Esophagus muscularis mucosa (tissue), 3 donors: ENCODE data around the gene OLFM2.

ENCODE experiments used
- CTCF ChIP-seq, 3 experiments: fragments of 200-600 bp in 2 of 3; fragments of 450-650 bp in 1 of 3; sonication (generic) in 2 of 3; IDR thresholded peaks; one replicate each; pipeline ENCODE4 v1.5.1; 2017 to 2019; ENCODE audit warnings: antibody characterized with exemption in 3 of 3, mild to moderate bottlenecking in 2 of 3, moderate library complexity in 1 of 3
- POLR2A ChIP-seq: fragments of 450-650 bp; IDR thresholded peaks from one replicate; pipeline ENCODE4 v1.6.1; 2017; ENCODE audit warnings: antibody characterized with exemption, moderate library complexity, mild to moderate bottlenecking, low read depth
- POLR2AphosphoS5 ChIP-seq, 2 donors: sonication (generic); formaldehyde crosslinking; IDR thresholded peaks; one replicate each; pipeline ENCODE4 v1.6.1; 2017; ENCODE audit warnings: antibody characterized with exemption in 2 of 2

GRCh38 chr19:9901020-9901419, 35.3 kb downstream of the OLFM2 start:
- TF ChIP-seq CTCF (IDR thresholded peaks at IDR 0.05), result no peak
- no peak for TF ChIP-seq POLR2A
- no peak for TF ChIP-seq POLR2AphosphoS5 (IDR thresholded peaks at IDR 0.05)
